Stomach (tissue), 4 donors: ENCODE results near the gene KLK7.

Source experiments
- CTCF ChIP-seq, 7 experiments: fragments of 450-650 bp in 4 of 7; fragments of 200-600 bp in 3 of 7; sonication (generic) in 3 of 7; IDR thresholded peaks; one replicate each; pipeline ENCODE4 v1.5.1; 2016 to 2019; ENCODE audit warnings: antibody characterized with exemption in 7 of 7, control low read depth in 2 of 7, mild to moderate bottlenecking in 1 of 7
- EP300 ChIP-seq: sonication (generic); formaldehyde crosslinking; IDR thresholded peaks from one replicate; pipeline ENCODE4 v1.6.1; 2017; ENCODE audit warnings: antibody characterized with exemption
- POLR2AphosphoS5 ChIP-seq, 3 donors: sonication (generic); formaldehyde crosslinking; IDR thresholded peaks; one replicate each; pipeline ENCODE4 v1.6.1; 2016; ENCODE audit warnings: antibody characterized with exemption in 3 of 3

GRCh38 chr19:50992666-50993035, 8.9 kb upstream of the KLK7 start:
- TF ChIP-seq EP300 (no peak), CTCF (IDR thresholded peaks at IDR 0.05) (no peak), POLR2AphosphoS5 (IDR thresholded peaks at IDR 0.05) (no peak)
